Right lobe of liver (tissue), 4 donors: ENCODE data around the gene CYTH3.

Experiments used
- POLR2A ChIP-seq: fragments of 450-650 bp; IDR thresholded peaks from one replicate; pipeline ENCODE4 v1.6.1; 2017; ENCODE audit warnings: antibody characterized with exemption, mild to moderate bottlenecking
- TF ChIP-seq, protein P1 (sequence below), 4 donors: fragments of 200-600 bp in 3 of 4; fragments of 450-650 bp in 1 of 4; IDR thresholded peaks; one replicate each; pipeline versions ENCODE4 v1.5.1 to v1.8.0; 2016 to 2022; ENCODE audit warnings: antibody characterized with exemption in 4 of 4, mild to moderate bottlenecking in 2 of 4
- donor health status: DM: no; HTN: no; CAD: no.
- donor health status: DM: no; HTN: no; CAD: no.
- donor health status: DM: no; HTN: yes; CAD: no.

DNA sequence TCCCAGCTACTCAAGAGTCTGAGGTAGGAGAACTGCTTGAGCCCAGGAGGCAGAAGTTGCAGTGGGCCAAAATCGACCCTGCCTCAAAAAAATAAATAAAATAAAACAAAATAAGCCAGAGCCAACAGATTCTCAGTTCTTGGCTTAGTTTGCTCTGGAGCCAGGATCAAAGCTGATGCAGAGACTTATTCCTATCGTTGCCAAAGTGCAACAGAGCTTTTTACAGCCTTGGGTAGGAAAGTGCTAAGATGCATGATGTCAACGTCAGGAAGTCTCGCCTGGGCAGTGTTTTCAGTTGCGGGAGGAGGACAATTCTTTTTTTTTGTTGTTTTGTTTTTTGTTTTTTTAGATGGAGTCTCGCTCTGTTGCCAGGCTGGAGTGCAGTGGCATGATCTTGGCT, 43.8 kb upstream of the CYTH3 start:
- TF ChIP-seq, protein P1, sequence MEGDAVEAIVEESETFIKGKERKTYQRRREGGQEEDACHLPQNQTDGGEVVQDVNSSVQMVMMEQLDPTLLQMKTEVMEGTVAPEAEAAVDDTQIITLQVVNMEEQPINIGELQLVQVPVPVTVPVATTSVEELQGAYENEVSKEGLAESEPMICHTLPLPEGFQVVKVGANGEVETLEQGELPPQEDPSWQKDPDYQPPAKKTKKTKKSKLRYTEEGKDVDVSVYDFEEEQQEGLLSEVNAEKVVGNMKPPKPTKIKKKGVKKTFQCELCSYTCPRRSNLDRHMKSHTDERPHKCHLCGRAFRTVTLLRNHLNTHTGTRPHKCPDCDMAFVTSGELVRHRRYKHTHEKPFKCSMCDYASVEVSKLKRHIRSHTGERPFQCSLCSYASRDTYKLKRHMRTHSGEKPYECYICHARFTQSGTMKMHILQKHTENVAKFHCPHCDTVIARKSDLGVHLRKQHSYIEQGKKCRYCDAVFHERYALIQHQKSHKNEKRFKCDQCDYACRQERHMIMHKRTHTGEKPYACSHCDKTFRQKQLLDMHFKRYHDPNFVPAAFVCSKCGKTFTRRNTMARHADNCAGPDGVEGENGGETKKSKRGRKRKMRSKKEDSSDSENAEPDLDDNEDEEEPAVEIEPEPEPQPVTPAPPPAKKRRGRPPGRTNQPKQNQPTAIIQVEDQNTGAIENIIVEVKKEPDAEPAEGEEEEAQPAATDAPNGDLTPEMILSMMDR (IDR thresholded peaks at IDR 0.05): no peak
- no peak for TF ChIP-seq POLR2A
